Neural progenitor cell (in vitro differentiated cells): ENCODE measurements around the gene CAPN15. TPM values are rescaled to one million over a fixed set of nuclear protein-coding genes. Genes with fewer than 3 reads are reported as not detected.

ENCODE experiments used
- DNase-seq: peaks from one replicate; pipeline ENCODE4 v3.0.0-alpha.2; 2016; ENCODE audit warnings: low spot score
- H2AFZ ChIP-seq: fragments of 200-600 bp; sonication (generic); replicated peaks from 2 replicates; pipeline ENCODE4 v1.6.1; 2016; ENCODE audit warnings: antibody characterized with exemption
- H3F3A ChIP-seq: fragments of 200-600 bp; sonication (generic); 2 replicates; pipeline ENCODE4 v1.6.1; 2016; ENCODE audit warnings: antibody characterized with exemption, low read depth
- H3K27ac ChIP-seq: fragments of 200-600 bp; sonication (generic); 2 replicates; pipeline ENCODE4 v1.5.1; 2016; ENCODE audit warnings: mild to moderate bottlenecking
- H3K27me3 ChIP-seq: fragments of 200-600 bp; sonication (generic); 2 replicates; pipeline ENCODE4 v1.6.1; 2016; ENCODE audit warnings: mild to moderate bottlenecking, moderate library complexity
- H3K36me3 ChIP-seq: fragments of 200-600 bp; sonication (generic); 2 replicates; pipeline ENCODE4 v1.5.1; 2016
- H3K4me1 ChIP-seq: fragments of 200-600 bp; sonication (generic); 2 replicates; pipeline ENCODE4 v1.6.1; 2016; ENCODE audit warnings: mixed run types
- H3K4me2 ChIP-seq: fragments of 200-600 bp; sonication (generic); 2 replicates; pipeline ENCODE4 v1.6.1; 2016
- H3K4me3 ChIP-seq: fragments of 200-600 bp; sonication (generic); 2 replicates; pipeline ENCODE4 v1.5.1; 2016
- H3K79me2 ChIP-seq: fragments of 200-600 bp; sonication (generic); 2 replicates; pipeline ENCODE4 v1.6.1; 2016; ENCODE audit warnings: low read depth
- H3K9ac ChIP-seq: fragments of 200-600 bp; sonication (generic); 2 replicates; pipeline ENCODE4 v1.6.1; 2016
- H3K9me3 ChIP-seq: fragments of 200-600 bp; sonication (generic); 2 replicates; pipeline ENCODE4 v1.5.1; 2016; ENCODE audit warnings: low read depth
- H4K20me1 ChIP-seq: fragments of 200-600 bp; sonication (generic); 2 replicates; pipeline ENCODE4 v1.6.1; 2016; ENCODE audit warnings: low read depth
- H3K27ac Mint-ChIP-seq: 3 replicates; pipeline ENCODE4 v1.8.0; 2021; ENCODE audit warnings: mixed read lengths
- H3K27me3 Mint-ChIP-seq: 2 replicates; pipeline ENCODE4 v1.8.0; 2022; ENCODE audit warnings: low read depth, mild to moderate bottlenecking, inconsistent platforms, moderate library complexity, mixed read lengths; ENCODE audit not compliant: insufficient read depth
- H3K36me3 Mint-ChIP-seq: 3 replicates; pipeline ENCODE4 v1.8.0; 2021; ENCODE audit warnings: mixed read lengths
- H3K4me1 Mint-ChIP-seq: 3 replicates; pipeline ENCODE4 v1.8.0; 2021; ENCODE audit warnings: mixed read lengths
- H3K4me3 Mint-ChIP-seq: 3 replicates; pipeline ENCODE4 v1.8.0; 2021; ENCODE audit warnings: mild to moderate bottlenecking, moderate library complexity, mixed read lengths
- H3K9me3 Mint-ChIP-seq: 3 replicates; pipeline ENCODE4 v1.8.0; 2020; ENCODE audit warnings: mixed read lengths
- EZH2 ChIP-seq: fragments of 200-600 bp; sonication (generic); IDR thresholded peaks from 2 replicates; pipeline ENCODE4 v1.6.1; 2017; ENCODE audit warnings: antibody characterized with exemption, mild to moderate bottlenecking, moderate library complexity
- EZH2phosphoT487 ChIP-seq: fragments of 200-600 bp; sonication (generic); IDR thresholded peaks from 2 replicates; pipeline ENCODE4 v1.6.1; 2017; ENCODE audit warnings: antibody characterized with exemption
- total RNA-seq: library from RNA; depleted of rRNA; stranded (reverse); fragments of >200 nt; gene quantifications from 2 replicates; pipeline ENCODE4 v1.2.3, GENCODE V29; 2015; ENCODE audit warnings: low replicate concordance
- TF ChIP-seq, protein P1 (sequence below): fragments of 200-600 bp; sonication (generic); IDR thresholded peaks from 2 replicates; pipeline ENCODE4 v1.5.1; 2017; ENCODE audit warnings: antibody characterized with exemption, mild to moderate bottlenecking

Gene CAPN15
- total RNA-seq, 1 donor from 2014 or later: 6.8 TPM

GRCh38 chr16:531494-532125 is 4.1 kb downstream of the CAPN15 start:
- H3K9ac ChIP-seq: no peak overlapping the region
- peaks cover 13% of the 10 kb centered on the region for H3K4me1 Mint-ChIP-seq
- DNase-seq: no peak
- H3K4me3 ChIP-seq: no peak overlapping the region
- peaks cover 3% of the 10 kb centered on the region for H3K27me3 Mint-ChIP-seq
- peaks cover 13% of the 10 kb centered on the region for H3K4me1 ChIP-seq
- no peaks in the 10 kb centered on the region for H3K9me3 Mint-ChIP-seq
- H3K27ac Mint-ChIP-seq: no peak overlapping the region
- no peak overlapping the region for H2AFZ ChIP-seq
- no peaks in the 10 kb centered on the region for H3K27me3 ChIP-seq
- no peaks in the 10 kb centered on the region for H3K9me3 ChIP-seq
- no peaks in the 10 kb centered on the region for H3K36me3 Mint-ChIP-seq
- H3F3A ChIP-seq: peaks cover 5% of the 10 kb centered on the region
- no peak overlapping the region for H3K4me2 ChIP-seq
- no peak overlapping the region for H3K4me3 Mint-ChIP-seq
- no peaks in the 10 kb centered on the region for H3K36me3 ChIP-seq
- TF ChIP-seq EZH2 (no peak), EZH2phosphoT487 (no peak)
- TF ChIP-seq, protein P1, sequence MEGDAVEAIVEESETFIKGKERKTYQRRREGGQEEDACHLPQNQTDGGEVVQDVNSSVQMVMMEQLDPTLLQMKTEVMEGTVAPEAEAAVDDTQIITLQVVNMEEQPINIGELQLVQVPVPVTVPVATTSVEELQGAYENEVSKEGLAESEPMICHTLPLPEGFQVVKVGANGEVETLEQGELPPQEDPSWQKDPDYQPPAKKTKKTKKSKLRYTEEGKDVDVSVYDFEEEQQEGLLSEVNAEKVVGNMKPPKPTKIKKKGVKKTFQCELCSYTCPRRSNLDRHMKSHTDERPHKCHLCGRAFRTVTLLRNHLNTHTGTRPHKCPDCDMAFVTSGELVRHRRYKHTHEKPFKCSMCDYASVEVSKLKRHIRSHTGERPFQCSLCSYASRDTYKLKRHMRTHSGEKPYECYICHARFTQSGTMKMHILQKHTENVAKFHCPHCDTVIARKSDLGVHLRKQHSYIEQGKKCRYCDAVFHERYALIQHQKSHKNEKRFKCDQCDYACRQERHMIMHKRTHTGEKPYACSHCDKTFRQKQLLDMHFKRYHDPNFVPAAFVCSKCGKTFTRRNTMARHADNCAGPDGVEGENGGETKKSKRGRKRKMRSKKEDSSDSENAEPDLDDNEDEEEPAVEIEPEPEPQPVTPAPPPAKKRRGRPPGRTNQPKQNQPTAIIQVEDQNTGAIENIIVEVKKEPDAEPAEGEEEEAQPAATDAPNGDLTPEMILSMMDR: no peak
- no peak overlapping the region for H3K27ac ChIP-seq
- peaks cover 78% of the 10 kb centered on the region for H4K20me1 ChIP-seq
- H3K79me2 ChIP-seq: peaks cover 81% of the 10 kb centered on the region

DNA sequence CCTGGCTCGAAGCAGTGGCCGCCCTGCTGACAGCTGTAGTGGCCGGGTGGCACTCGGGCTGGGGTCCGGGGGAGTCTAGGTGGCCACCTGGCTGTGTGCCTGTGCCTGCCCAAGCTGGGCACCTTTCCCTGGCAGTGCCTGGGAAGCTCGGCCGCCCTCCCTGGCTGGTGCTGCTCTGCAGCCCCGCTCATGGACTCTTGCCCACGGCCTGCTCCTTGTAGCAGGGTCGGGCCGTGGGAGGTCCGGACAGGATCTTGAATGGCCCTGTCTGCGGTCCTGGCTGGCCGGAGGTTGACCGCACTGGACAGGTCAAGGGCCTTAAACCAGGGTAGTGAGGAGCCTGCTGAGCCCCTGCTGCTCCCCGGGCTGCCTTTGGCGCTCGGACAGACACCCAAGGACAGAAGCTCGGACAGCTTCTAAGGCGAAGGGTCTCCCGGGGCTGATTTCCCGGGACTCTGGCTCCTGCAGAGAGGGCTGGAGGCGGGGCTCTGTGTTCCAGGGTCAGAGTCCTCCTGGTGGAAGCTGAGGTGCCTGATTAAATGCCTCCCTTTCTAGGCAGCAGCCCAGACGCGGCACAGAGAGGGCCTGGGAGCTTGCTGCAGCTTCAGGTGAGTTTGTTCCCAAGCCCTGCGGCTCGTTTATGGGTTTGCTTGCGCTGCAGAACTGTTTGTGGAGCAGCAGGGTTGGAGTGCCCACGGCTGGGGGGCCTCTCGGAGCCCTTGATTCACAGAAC is 6.0 kb downstream of the CAPN15 start:
- H3K27ac Mint-ChIP-seq: no peak overlapping the region
- H3K4me2 ChIP-seq: peak overlapping the region; percentile 13
- peak; percentile 65 for DNase-seq

GRCh38 chr16:534135-534534 is 6.6 kb downstream of the CAPN15 start:
- Histone ChIP-seq H3K79me2 (peaks cover 69% of the 10 kb centered on the region), H3K27me3 (no peaks in the 10 kb centered on the region), H3K4me1 (peaks cover 6% of the 10 kb centered on the region), H3K36me3 (no peaks in the 10 kb centered on the region), H3K4me2 (no peak overlapping the region), H3K9me3 (no peaks in the 10 kb centered on the region), H3F3A (peaks cover 5% of the 10 kb centered on the region), H2AFZ (no peak overlapping the region), H4K20me1 (peaks cover 71% of the 10 kb centered on the region), H3K4me3 (no peak overlapping the region), H3K27ac (no peak overlapping the region), H3K9ac (no peak overlapping the region)
- H3K4me1 Mint-ChIP-seq: peaks cover 6% of the 10 kb centered on the region
- no peak overlapping the region for H3K4me3 Mint-ChIP-seq
- no peaks in the 10 kb centered on the region for H3K36me3 Mint-ChIP-seq
- no peaks in the 10 kb centered on the region for H3K9me3 Mint-ChIP-seq
- TF ChIP-seq, protein P1: no peak
- TF ChIP-seq EZH2phosphoT487: no peak
- no peak for TF ChIP-seq EZH2
- no peak for DNase-seq
- H3K27me3 Mint-ChIP-seq: no peaks in the 10 kb centered on the region
- no peak overlapping the region for H3K27ac Mint-ChIP-seq

More for the DNA sequence above, 6.0 kb downstream of the CAPN15 start:
- H2AFZ ChIP-seq: no peak overlapping the region
- peaks cover 5% of the 10 kb centered on the region for H3F3A ChIP-seq
- Mint-ChIP-seq H3K27me3 (peaks cover 2% of the 10 kb centered on the region), H3K36me3 (no peaks in the 10 kb centered on the region), H3K9me3 (no peaks in the 10 kb centered on the region), H3K4me1 (peaks cover 12% of the 10 kb centered on the region), H3K4me3 (no peak overlapping the region)
- H3K4me3 ChIP-seq: no peak overlapping the region
- no peaks in the 10 kb centered on the region for H3K36me3 ChIP-seq
- H3K9ac ChIP-seq: no peak overlapping the region
- no peaks in the 10 kb centered on the region for H3K9me3 ChIP-seq
- H3K27ac ChIP-seq: no peak overlapping the region
- no peaks in the 10 kb centered on the region for H3K27me3 ChIP-seq
- no peak for TF ChIP-seq EZH2phosphoT487
- TF ChIP-seq, protein P1: no peak
- no peak for TF ChIP-seq EZH2
- H3K79me2 ChIP-seq: peaks cover 75% of the 10 kb centered on the region
- peaks cover 77% of the 10 kb centered on the region for H4K20me1 ChIP-seq
- peaks cover 12% of the 10 kb centered on the region for H3K4me1 ChIP-seq
